OCI-LY1 (cell line): ENCODE data around the gene SPRED2.

Experiments used
- CTCF ChIP-seq: fragments of 200-600 bp; sonication (generic), shearing (Covaris generic); IDR thresholded peaks from 2 replicates; pipeline ENCODE4 v1.5.1; 2017; ENCODE audit warnings: mild to moderate bottlenecking, antibody characterized with exemption, low read length, moderate library complexity, mixed read lengths
- EZH2 ChIP-seq: fragments of 200-600 bp; sonication (generic), shearing (Covaris generic); IDR thresholded peaks from 2 replicates; pipeline ENCODE4 v1.8.0; 2017; ENCODE audit warnings: borderline replicate concordance, mixed run types, mild to moderate bottlenecking, antibody characterized with exemption, low read length, moderate library complexity, mixed read lengths

GRCh38 chr2:65471409-65471808 is 39.0 kb upstream of the SPRED2 start:
- no peak for TF ChIP-seq CTCF
- TF ChIP-seq EZH2, result no peak
